Adrenal gland (tissue), 5 donors: ENCODE results near the gene CXCR6.

Source experiments
- POLR2A ChIP-seq, 2 donors: fragments of 450-650 bp; IDR thresholded peaks; one replicate each; pipeline ENCODE4 v1.6.1; 2017; ENCODE audit warnings: antibody characterized with exemption in 2 of 2, mild to moderate bottlenecking in 2 of 2, moderate library complexity in 1 of 2
- TF ChIP-seq, protein P1 (sequence below), 6 experiments: fragments of 450-650 bp in 4 of 6; fragments of 200-600 bp in 2 of 6; sonication (generic) in 1 of 6; IDR thresholded peaks; 1 replicate in 5 of 6; 2 replicates in 1 of 6; pipeline versions ENCODE4 v1.5.1 to v1.8.0; 2016 to 2021; ENCODE audit warnings: antibody characterized with exemption in 6 of 6, mild to moderate bottlenecking in 2 of 6, moderate library complexity in 1 of 6
- donor health status: DM: no; HTN: no; CAD: no.

- TF ChIP-seq, protein P1, sequence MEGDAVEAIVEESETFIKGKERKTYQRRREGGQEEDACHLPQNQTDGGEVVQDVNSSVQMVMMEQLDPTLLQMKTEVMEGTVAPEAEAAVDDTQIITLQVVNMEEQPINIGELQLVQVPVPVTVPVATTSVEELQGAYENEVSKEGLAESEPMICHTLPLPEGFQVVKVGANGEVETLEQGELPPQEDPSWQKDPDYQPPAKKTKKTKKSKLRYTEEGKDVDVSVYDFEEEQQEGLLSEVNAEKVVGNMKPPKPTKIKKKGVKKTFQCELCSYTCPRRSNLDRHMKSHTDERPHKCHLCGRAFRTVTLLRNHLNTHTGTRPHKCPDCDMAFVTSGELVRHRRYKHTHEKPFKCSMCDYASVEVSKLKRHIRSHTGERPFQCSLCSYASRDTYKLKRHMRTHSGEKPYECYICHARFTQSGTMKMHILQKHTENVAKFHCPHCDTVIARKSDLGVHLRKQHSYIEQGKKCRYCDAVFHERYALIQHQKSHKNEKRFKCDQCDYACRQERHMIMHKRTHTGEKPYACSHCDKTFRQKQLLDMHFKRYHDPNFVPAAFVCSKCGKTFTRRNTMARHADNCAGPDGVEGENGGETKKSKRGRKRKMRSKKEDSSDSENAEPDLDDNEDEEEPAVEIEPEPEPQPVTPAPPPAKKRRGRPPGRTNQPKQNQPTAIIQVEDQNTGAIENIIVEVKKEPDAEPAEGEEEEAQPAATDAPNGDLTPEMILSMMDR (IDR thresholded peaks at IDR 0.05): no peak
- TF ChIP-seq POLR2A (IDR thresholded peaks at IDR 0.05): no peak
Observed at GRCh38 chr3:45990181-45990580, 46.9 kb downstream of the CXCR6 start.
